ENCODE measurements around the gene RNMT. TPM values are rescaled to one million over a fixed set of nuclear protein-coding genes. Genes with fewer than 3 reads are reported as not detected.

The RNMT gene
- total RNA-seq, 3 donors from 2014 or later (not counting 1 experiment from before 2014, with no cell fraction given): 68.9 to 77.4 (median 71.9) TPM

GRCh38 chr18:13796515-13796914 lies 70.0 kb downstream of the RNMT start:
- DNase-seq (no peak), ATAC-seq (no peak)
- peaks cover 3% of the 10 kb centered on the region for H3K4me1 ChIP-seq (ENCODE audit: control insufficient read depth, insufficient read depth, low read length)
- WGBS (ENCODE audit: insufficient coverage): 85% methylated on average over 14 of the region's 14 CpGs
- Mint-ChIP-seq H3K4me3 (no peak overlapping the region), H3K36me3 (no peaks in the 10 kb centered on the region), H3K27ac (no peak overlapping the region), H3K9me3 (no peaks in the 10 kb centered on the region), H3K4me1 (peaks cover 5 to 9% of the 10 kb centered on the region in 2 donors), H3K27me3 (ENCODE audit: low read depth in 2 of 2) (peaks cover 26 to 48% of the 10 kb centered on the region in 2 donors)
- H3K27me3 ChIP-seq (ENCODE audit: control insufficient read depth, insufficient read depth, low read length): peaks cover 10% of the 10 kb centered on the region
- TF ChIP-seq, protein P1, sequence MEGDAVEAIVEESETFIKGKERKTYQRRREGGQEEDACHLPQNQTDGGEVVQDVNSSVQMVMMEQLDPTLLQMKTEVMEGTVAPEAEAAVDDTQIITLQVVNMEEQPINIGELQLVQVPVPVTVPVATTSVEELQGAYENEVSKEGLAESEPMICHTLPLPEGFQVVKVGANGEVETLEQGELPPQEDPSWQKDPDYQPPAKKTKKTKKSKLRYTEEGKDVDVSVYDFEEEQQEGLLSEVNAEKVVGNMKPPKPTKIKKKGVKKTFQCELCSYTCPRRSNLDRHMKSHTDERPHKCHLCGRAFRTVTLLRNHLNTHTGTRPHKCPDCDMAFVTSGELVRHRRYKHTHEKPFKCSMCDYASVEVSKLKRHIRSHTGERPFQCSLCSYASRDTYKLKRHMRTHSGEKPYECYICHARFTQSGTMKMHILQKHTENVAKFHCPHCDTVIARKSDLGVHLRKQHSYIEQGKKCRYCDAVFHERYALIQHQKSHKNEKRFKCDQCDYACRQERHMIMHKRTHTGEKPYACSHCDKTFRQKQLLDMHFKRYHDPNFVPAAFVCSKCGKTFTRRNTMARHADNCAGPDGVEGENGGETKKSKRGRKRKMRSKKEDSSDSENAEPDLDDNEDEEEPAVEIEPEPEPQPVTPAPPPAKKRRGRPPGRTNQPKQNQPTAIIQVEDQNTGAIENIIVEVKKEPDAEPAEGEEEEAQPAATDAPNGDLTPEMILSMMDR (IDR thresholded peaks at IDR 0.05): no peak
- H3K4me3 ChIP-seq (ENCODE audit: low read length): no peak overlapping the region
- no peaks in the 10 kb centered on the region for H3K9me3 ChIP-seq (ENCODE audit: control insufficient read depth, insufficient read depth, low read length)
- H3K36me3 ChIP-seq (ENCODE audit: control insufficient read depth, insufficient read depth, low read length): no peaks in the 10 kb centered on the region
- intact Hi-C loops (cut with micrococcal nuclease): no loop called here
- no peak overlapping the region for H3K27ac ChIP-seq (ENCODE audit: low read length)

- no peaks in the 10 kb centered on the region for H3K9me3 Mint-ChIP-seq
- H3K36me3 Mint-ChIP-seq: no peaks in the 10 kb centered on the region
- TF ChIP-seq, protein P1 (IDR thresholded peaks at IDR 0.05): no peak
- no peaks in the 10 kb centered on the region for H3K9me3 ChIP-seq (ENCODE audit: control insufficient read depth, insufficient read depth, low read length)
- H3K4me1 Mint-ChIP-seq: peaks cover 5 to 9% of the 10 kb centered on the region in 2 donors
- H3K4me1 ChIP-seq (ENCODE audit: control insufficient read depth, insufficient read depth, low read length): peaks cover 3% of the 10 kb centered on the region
- H3K27ac Mint-ChIP-seq: no peak overlapping the region
- no peak overlapping the region for H3K27ac ChIP-seq (ENCODE audit: low read length)
- no CpG with 5 or more reads among the region's 3 CpGs for WGBS (ENCODE audit: insufficient coverage)
- H3K36me3 ChIP-seq (ENCODE audit: control insufficient read depth, insufficient read depth, low read length): no peaks in the 10 kb centered on the region
- H3K4me3 Mint-ChIP-seq: no peak overlapping the region
- intact Hi-C loops (cut with micrococcal nuclease): no loop called here
- no peak for ATAC-seq
- peaks cover 12% of the 10 kb centered on the region for H3K27me3 ChIP-seq (ENCODE audit: control insufficient read depth, insufficient read depth, low read length)
- H3K4me3 ChIP-seq (ENCODE audit: low read length): no peak overlapping the region
- peaks cover 26 to 51% of the 10 kb centered on the region in 2 donors for H3K27me3 Mint-ChIP-seq (ENCODE audit: low read depth in 2 of 2)
- no peak for DNase-seq
Measured at GRCh38 chr18:13797157-13797611, 70.7 kb downstream of the RNMT start.

DNA sequence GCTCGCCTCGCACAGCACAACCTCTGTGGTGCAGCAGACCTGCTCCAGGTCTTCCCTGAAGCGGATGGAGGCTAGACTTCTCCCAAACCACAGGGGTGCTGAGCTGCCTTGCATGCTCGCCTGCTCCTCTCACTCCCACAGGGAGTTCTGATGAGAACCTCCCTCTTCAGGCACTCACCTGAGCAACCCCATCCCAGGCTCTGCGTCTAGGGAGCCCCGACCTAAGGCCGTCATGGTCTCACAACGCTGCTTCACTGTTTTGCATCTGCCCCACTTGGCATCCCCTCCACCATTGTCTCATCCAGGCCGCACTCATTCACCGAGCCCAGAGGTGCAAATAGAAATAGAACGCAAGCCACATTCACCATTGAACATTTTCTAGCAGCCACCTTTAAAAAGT lies 72.9 kb downstream of the RNMT start:
- peaks cover 12% of the 10 kb centered on the region for H3K27me3 ChIP-seq (ENCODE audit: control insufficient read depth, insufficient read depth, low read length)
- DNase-seq: no peak
- H3K36me3 ChIP-seq (ENCODE audit: control insufficient read depth, insufficient read depth, low read length): no peaks in the 10 kb centered on the region
- no peak overlapping the region for H3K4me3 ChIP-seq (ENCODE audit: low read length)
- no peaks in the 10 kb centered on the region for H3K9me3 Mint-ChIP-seq
- intact Hi-C loops (cut with micrococcal nuclease): no loop called here
- TF ChIP-seq, protein P1 (IDR thresholded peaks at IDR 0.05): no peak
- peaks cover 38 to 69% of the 10 kb centered on the region in 2 donors for H3K27me3 Mint-ChIP-seq (ENCODE audit: low read depth in 2 of 2)
- ATAC-seq: peak in 1 of 3 donors; percentile 17
- peaks cover 3% of the 10 kb centered on the region for H3K4me1 ChIP-seq (ENCODE audit: control insufficient read depth, insufficient read depth, low read length)
- 92% methylated on average over 11 of the region's 11 CpGs for WGBS (ENCODE audit: insufficient coverage)
- no peak overlapping the region for H3K27ac Mint-ChIP-seq
- H3K36me3 Mint-ChIP-seq: no peaks in the 10 kb centered on the region
- H3K9me3 ChIP-seq (ENCODE audit: control insufficient read depth, insufficient read depth, low read length): no peaks in the 10 kb centered on the region
- no peak overlapping the region for H3K4me3 Mint-ChIP-seq
- H3K4me1 Mint-ChIP-seq: peaks cover 5 to 9% of the 10 kb centered on the region in 2 donors
- H3K27ac ChIP-seq (ENCODE audit: low read length): no peak overlapping the region
